MM.1S (cell line): ENCODE results near the gene PCDHGA11.
A peak's percentile ranks its signal among the peaks of the same experiment; 100 is the strongest.

Experiments used
- EZH2 ChIP-seq: fragments of 300-600 bp; sonication (generic); optimal IDR thresholded peaks from 2 replicates; pipeline ENCODE3; 2017; ENCODE audit warnings: low read depth, mild to moderate bottlenecking, antibody characterized with exemption, low read length, mixed read lengths
- EZH2phosphoT487 ChIP-seq: fragments of 300-600 bp; sonication (generic); IDR thresholded peaks from 2 replicates; pipeline ENCODE4 v1.6.1; 2018; ENCODE audit warnings: antibody characterized with exemption, low read length
- TF ChIP-seq, protein P1 (sequence below): fragments of 300-600 bp; sonication (generic); IDR thresholded peaks from 2 replicates; pipeline ENCODE4 v1.5.1; 2016; ENCODE audit warnings: antibody characterized with exemption, low read length, mixed read lengths

- TF ChIP-seq, protein P1, sequence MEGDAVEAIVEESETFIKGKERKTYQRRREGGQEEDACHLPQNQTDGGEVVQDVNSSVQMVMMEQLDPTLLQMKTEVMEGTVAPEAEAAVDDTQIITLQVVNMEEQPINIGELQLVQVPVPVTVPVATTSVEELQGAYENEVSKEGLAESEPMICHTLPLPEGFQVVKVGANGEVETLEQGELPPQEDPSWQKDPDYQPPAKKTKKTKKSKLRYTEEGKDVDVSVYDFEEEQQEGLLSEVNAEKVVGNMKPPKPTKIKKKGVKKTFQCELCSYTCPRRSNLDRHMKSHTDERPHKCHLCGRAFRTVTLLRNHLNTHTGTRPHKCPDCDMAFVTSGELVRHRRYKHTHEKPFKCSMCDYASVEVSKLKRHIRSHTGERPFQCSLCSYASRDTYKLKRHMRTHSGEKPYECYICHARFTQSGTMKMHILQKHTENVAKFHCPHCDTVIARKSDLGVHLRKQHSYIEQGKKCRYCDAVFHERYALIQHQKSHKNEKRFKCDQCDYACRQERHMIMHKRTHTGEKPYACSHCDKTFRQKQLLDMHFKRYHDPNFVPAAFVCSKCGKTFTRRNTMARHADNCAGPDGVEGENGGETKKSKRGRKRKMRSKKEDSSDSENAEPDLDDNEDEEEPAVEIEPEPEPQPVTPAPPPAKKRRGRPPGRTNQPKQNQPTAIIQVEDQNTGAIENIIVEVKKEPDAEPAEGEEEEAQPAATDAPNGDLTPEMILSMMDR: peak; percentile 68
- TF ChIP-seq EZH2: no peak
- TF ChIP-seq EZH2phosphoT487: no peak
Observed at GRCh38 chr5:141373673-141374317, 47.1 kb upstream of the PCDHGA11 start, which contains the start of gene PCDHGA6.
